ENCODE data around the gene GUCA2B.

Gene GUCA2B

GRCh38 chr1:42184616-42185015 lies 31.4 kb downstream of the GUCA2B start:
- Histone ChIP-seq H3K36me3 (ENCODE audit: control insufficient read depth, insufficient read depth, low read length) (peaks cover 6% of the 10 kb centered on the region), H3K27ac (ENCODE audit: low read depth, low read length) (no peak overlapping the region), H3K4me3 (ENCODE audit: low read length) (no peak overlapping the region), H3K4me1 (ENCODE audit: control insufficient read depth, insufficient read depth, low read length) (no peaks in the 10 kb centered on the region), H3K9ac (ENCODE audit: low read length) (no peak overlapping the region), H3K27me3 (ENCODE audit: control insufficient read depth, insufficient read depth, low read length) (no peaks in the 10 kb centered on the region)

- Histone ChIP-seq H3K27me3 (ENCODE audit: control insufficient read depth, insufficient read depth, low read length) (no peaks in the 10 kb centered on the region), H3K36me3 (ENCODE audit: control insufficient read depth, insufficient read depth, low read length) (peaks cover under 1% of the 10 kb centered on the region), H3K27ac (ENCODE audit: low read depth, low read length) (no peak overlapping the region), H3K9ac (ENCODE audit: low read length) (no peak overlapping the region), H3K4me1 (ENCODE audit: control insufficient read depth, insufficient read depth, low read length) (no peaks in the 10 kb centered on the region), H3K4me3 (ENCODE audit: low read length) (no peak overlapping the region)
These were observed 32.9 kb downstream of the GUCA2B start for GRCh38 chr1:42186152-42186551.

- Histone ChIP-seq H3K36me3 (ENCODE audit: control insufficient read depth, insufficient read depth, low read length) (peaks cover 6% of the 10 kb centered on the region), H3K4me1 (ENCODE audit: control insufficient read depth, insufficient read depth, low read length) (no peaks in the 10 kb centered on the region), H3K4me3 (ENCODE audit: low read length) (no peak overlapping the region), H3K9ac (ENCODE audit: low read length) (no peak overlapping the region), H3K27me3 (ENCODE audit: control insufficient read depth, insufficient read depth, low read length) (no peaks in the 10 kb centered on the region), H3K27ac (ENCODE audit: low read depth, low read length) (no peak overlapping the region)
These were observed 37.0 kb downstream of the GUCA2B start for GRCh38 chr1:42189931-42190853.

GRCh38 chr1:42191319-42191718 lies 38.1 kb downstream of the GUCA2B start:
- H3K9ac ChIP-seq (ENCODE audit: low read length): no peak overlapping the region
- no peak overlapping the region for H3K4me3 ChIP-seq (ENCODE audit: low read length)
- no peaks in the 10 kb centered on the region for H3K27me3 ChIP-seq (ENCODE audit: control insufficient read depth, insufficient read depth, low read length)
- H3K36me3 ChIP-seq (ENCODE audit: control insufficient read depth, insufficient read depth, low read length): peaks cover 6% of the 10 kb centered on the region
- no peaks in the 10 kb centered on the region for H3K4me1 ChIP-seq (ENCODE audit: control insufficient read depth, insufficient read depth, low read length)
- no peak overlapping the region for H3K27ac ChIP-seq (ENCODE audit: low read depth, low read length)

GRCh38 chr1:42192106-42192505 lies 38.9 kb downstream of the GUCA2B start:
- peaks cover 6% of the 10 kb centered on the region for H3K36me3 ChIP-seq (ENCODE audit: control insufficient read depth, insufficient read depth, low read length)

GRCh38 chr1:42195841-42196240 lies 42.6 kb downstream of the GUCA2B start:
- Histone ChIP-seq H3K4me3 (ENCODE audit: low read length) (no peak overlapping the region), H3K4me1 (ENCODE audit: control insufficient read depth, insufficient read depth, low read length) (no peaks in the 10 kb centered on the region), H3K9ac (ENCODE audit: low read length) (no peak overlapping the region), H3K27ac (ENCODE audit: low read depth, low read length) (no peak overlapping the region), H3K27me3 (ENCODE audit: control insufficient read depth, insufficient read depth, low read length) (no peaks in the 10 kb centered on the region), H3K36me3 (ENCODE audit: control insufficient read depth, insufficient read depth, low read length) (peaks cover 8% of the 10 kb centered on the region)

More at GRCh38 chr1:42192106-42192505, 38.9 kb downstream of the GUCA2B start:
- no peak overlapping the region for H3K4me3 ChIP-seq (ENCODE audit: low read length)
- no peaks in the 10 kb centered on the region for H3K4me1 ChIP-seq (ENCODE audit: control insufficient read depth, insufficient read depth, low read length)
- H3K9ac ChIP-seq (ENCODE audit: low read length): no peak overlapping the region
- H3K27ac ChIP-seq (ENCODE audit: low read depth, low read length): no peak overlapping the region
- H3K27me3 ChIP-seq (ENCODE audit: control insufficient read depth, insufficient read depth, low read length): no peaks in the 10 kb centered on the region

GRCh38 chr1:42198251-42198650 lies 45.0 kb downstream of the GUCA2B start:
- Histone ChIP-seq H3K9ac (ENCODE audit: low read length) (no peak overlapping the region), H3K27ac (ENCODE audit: low read depth, low read length) (no peak overlapping the region), H3K4me3 (ENCODE audit: low read length) (no peak overlapping the region), H3K36me3 (ENCODE audit: control insufficient read depth, insufficient read depth, low read length) (peaks cover 5% of the 10 kb centered on the region), H3K4me1 (ENCODE audit: control insufficient read depth, insufficient read depth, low read length) (no peaks in the 10 kb centered on the region), H3K27me3 (ENCODE audit: control insufficient read depth, insufficient read depth, low read length) (no peaks in the 10 kb centered on the region)

- Histone ChIP-seq H3K27ac (ENCODE audit: low read depth, low read length) (no peak overlapping the region), H3K36me3 (ENCODE audit: control insufficient read depth, insufficient read depth, low read length) (peaks cover 2% of the 10 kb centered on the region), H3K27me3 (ENCODE audit: control insufficient read depth, insufficient read depth, low read length) (no peaks in the 10 kb centered on the region), H3K4me1 (ENCODE audit: control insufficient read depth, insufficient read depth, low read length) (no peaks in the 10 kb centered on the region), H3K4me3 (ENCODE audit: low read length) (no peak overlapping the region), H3K9ac (ENCODE audit: low read length) (no peak overlapping the region)
These were observed 48.8 kb downstream of the GUCA2B start for GRCh38 chr1:42201986-42202385.
